ENCODE results near the gene SYT1. TPM values are rescaled to one million over a fixed set of nuclear protein-coding genes. Genes with fewer than 3 reads are reported as not detected.

Gene SYT1
- total RNA-seq, 1 experiment from 2014 or later: not detected

DNA sequence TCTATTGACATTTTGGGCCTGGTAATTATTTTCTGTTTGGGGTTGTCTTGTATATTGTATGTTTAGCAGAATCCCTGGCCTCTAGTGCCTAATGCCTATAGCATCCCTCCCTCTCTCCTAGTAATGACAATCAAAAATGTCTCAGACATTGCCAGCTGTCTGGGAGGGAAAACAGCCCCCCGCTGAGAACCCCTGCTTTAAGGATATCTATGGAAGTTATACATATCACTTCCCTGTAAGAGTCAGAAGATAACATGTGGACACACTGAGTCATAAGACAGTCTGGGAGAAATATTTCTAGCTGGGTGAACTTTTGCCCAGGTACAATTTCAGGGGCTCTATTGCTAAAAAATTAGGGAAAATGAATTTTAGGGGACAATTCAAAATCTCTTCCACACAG is 571.2 kb downstream of the SYT1 start:
- in situ Hi-C loops (cut with HindIII; ENCODE audit: low pct_unique_long_range_greater_than_20kb, low sequenced_read_pairs): no loop called here
- no peak for DNase-seq (ENCODE audit: low read depth, low spot score)

- no peak for DNase-seq (ENCODE audit: low read depth, low spot score)
- in situ Hi-C loops (cut with HindIII; ENCODE audit: low pct_unique_long_range_greater_than_20kb, low sequenced_read_pairs): no loop called here
Observed at GRCh38 chr12:79438480-79439174, 574.1 kb downstream of the SYT1 start.

DNA sequence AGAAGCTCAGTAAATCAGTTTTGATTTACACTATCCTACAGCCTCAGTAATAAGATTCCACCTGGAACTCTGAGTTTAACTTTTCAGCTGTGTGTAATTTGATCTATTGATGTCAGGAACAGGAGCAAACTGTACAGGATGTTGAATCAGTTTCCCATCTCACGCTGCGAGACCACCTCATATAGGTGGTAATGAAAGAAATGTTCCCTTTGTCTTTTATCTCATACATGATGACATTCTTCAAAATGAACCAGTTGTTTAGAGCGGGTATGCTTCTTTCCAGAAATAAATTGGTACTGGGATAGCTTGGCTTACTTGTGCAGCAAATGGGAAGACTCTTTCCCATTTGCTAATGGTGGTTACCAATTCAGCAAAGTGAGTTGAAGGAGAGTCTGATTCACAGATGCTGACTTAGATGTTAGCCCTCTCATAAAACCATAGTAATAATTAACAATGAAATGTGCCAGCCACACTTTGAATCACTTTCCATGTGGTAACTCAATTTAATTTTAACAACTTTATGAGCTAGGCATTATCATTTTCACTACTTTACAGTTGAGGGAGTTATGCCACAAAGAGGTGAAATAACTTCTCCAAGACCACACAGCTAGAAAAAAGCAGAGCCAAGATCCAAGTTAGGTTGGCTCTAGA is 574.7 kb downstream of the SYT1 start:
- DNase-seq (ENCODE audit: low read depth, low spot score): no peak
- in situ Hi-C loops (cut with HindIII; ENCODE audit: low pct_unique_long_range_greater_than_20kb, low sequenced_read_pairs): no loop called here

DNA sequence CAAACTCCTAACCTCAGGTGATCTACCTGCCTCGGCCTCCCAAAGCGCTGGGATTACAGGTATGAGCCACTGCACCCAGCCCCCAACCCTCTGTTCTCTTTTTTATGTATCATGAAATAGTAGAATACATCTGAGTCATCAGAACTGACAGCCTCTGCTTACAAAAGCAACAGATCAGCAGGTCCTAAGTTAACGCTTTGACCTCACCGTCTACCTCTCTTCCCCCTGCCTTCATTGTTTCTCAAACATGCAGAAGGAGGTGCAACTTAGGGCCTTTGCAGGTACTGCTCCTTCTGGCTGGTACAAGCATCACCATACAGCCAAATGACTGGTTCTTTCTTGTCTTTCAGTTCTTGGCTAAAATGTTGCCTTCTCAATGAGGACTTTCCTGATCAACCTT is 577.0 kb downstream of the SYT1 start:
- DNase-seq (ENCODE audit: low read depth, low spot score): no peak
- in situ Hi-C loops (cut with HindIII; ENCODE audit: low pct_unique_long_range_greater_than_20kb, low sequenced_read_pairs): no loop called here

GRCh38 chr12:79442396-79442795 is 577.8 kb downstream of the SYT1 start:
- in situ Hi-C loops (cut with HindIII; ENCODE audit: low pct_unique_long_range_greater_than_20kb, low sequenced_read_pairs): no loop called here
- no peak for DNase-seq (ENCODE audit: low read depth, low spot score)

DNA sequence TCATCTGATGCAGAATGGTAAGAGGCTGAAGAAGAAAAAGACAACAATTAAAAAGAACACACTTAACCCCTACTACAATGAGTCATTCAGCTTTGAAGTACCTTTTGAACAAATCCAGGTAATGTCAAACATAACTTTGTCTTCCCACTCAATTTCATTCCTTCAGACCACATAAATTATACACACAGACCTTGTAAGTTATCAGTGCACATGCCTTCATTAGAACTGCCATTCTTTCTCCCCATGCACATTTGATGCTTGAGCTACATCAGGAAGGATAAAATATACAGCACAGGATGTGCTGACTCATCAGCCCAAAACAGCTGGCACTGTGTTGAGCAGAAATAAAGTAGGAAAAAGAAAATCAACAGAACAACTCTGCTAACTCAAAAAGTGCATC is 579.5 kb downstream of the SYT1 start:
- in situ Hi-C loops (cut with HindIII; ENCODE audit: low pct_unique_long_range_greater_than_20kb, low sequenced_read_pairs): no loop called here
- no peak for DNase-seq (ENCODE audit: low read depth, low spot score)

- in situ Hi-C loops (cut with HindIII; ENCODE audit: low pct_unique_long_range_greater_than_20kb, low sequenced_read_pairs): no loop called here
Observed at GRCh38 chr12:79448816-79449215, 584.2 kb downstream of the SYT1 start.

DNA sequence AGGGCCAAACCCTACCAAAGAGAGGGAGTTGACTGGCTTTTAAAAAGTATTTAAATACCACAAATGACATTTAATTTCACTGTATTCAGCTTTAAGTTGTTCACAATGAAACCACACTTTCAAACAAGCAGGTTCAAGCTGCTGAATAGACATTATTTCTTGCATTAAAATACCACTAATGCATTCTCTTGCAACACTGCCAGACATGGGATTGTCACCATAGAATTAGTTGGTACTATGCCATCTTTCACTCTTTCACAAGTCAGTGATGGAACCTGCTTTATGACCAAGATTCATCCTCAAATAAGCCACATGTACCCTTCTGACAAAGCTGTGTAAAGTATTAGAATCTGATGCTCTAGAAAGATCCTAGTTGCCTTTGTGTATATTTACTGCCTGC is 586.8 kb downstream of the SYT1 start:
- in situ Hi-C loops (cut with HindIII; ENCODE audit: low pct_unique_long_range_greater_than_20kb, low sequenced_read_pairs): no loop called here
- DNase-seq (ENCODE audit: low read depth, low spot score): no peak

More at GRCh38 chr12:79448816-79449215, 584.2 kb downstream of the SYT1 start:
- no peak for DNase-seq (ENCODE audit: low read depth, low spot score)

DNA sequence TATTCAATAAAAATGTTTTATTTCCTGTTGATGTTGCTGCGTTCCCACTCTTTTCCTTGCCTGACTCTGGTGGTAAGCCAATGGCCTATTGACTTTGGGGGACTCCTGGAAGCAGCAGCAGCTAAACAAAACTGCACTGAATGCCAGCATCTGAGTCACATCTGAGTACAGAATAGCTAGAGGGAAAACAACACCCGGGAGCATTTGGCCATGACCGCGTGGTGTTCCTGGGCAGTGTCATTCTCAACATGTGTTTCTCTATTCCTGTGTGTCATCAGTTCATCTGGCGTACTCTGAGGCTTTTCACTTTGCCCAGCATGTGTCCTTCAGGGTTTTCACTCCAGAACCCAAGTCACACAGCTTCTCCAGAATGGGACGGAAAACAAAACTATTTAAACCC is 587.4 kb downstream of the SYT1 start:
- DNase-seq (ENCODE audit: low read depth, low spot score): peak; percentile 11
- in situ Hi-C loops (cut with HindIII; ENCODE audit: low pct_unique_long_range_greater_than_20kb, low sequenced_read_pairs): no loop called here

GRCh38 chr12:79452906-79453305 is 588.3 kb downstream of the SYT1 start:
- in situ Hi-C loops (cut with HindIII; ENCODE audit: low pct_unique_long_range_greater_than_20kb, low sequenced_read_pairs): no loop called here
- DNase-seq (ENCODE audit: low read depth, low spot score): no peak

DNA sequence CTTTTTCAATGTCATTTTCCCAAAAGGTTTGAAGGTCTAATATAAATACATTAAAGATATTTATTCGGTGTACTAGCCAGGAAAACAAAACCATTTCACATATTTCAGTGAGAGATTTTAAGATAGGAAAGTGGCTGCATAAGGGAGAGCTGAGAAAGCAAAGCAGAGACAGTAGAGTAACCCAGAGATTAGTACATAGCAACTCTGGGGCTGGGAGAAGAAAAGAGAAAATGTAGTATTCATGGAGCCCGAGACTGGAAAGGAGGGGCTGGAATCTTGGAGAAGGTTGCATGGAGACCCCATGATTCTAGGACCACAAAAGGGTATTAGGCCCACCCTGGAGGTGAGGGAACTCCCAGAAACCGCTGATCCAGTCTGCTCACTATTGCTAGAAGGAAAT is 589.2 kb downstream of the SYT1 start:
- no peak for DNase-seq (ENCODE audit: low read depth, low spot score)
- in situ Hi-C loops (cut with HindIII; ENCODE audit: low pct_unique_long_range_greater_than_20kb, low sequenced_read_pairs): no loop called here

GRCh38 chr12:79454338-79454843 is 589.8 kb downstream of the SYT1 start:
- in situ Hi-C loops (cut with HindIII; ENCODE audit: low pct_unique_long_range_greater_than_20kb, low sequenced_read_pairs): no loop called here

DNA sequence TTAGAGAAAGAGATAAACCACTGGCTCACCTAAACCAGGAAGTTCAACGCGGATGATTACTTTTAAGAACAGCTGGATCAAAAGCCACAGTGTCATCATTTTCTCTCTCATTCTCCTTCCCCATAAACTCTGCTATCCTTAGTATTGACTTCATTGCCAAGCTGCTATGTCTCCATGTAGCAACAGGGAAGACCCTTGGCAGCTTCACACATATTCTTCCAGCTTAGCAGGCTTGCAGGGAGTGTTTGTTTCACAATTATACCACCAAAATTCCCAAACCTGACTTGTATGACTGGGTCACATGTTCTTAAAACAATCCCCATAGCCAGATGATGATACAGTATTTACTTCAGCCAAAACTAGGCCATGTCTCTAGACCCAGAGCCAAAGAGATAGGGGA is 590.7 kb downstream of the SYT1 start:
- in situ Hi-C loops (cut with HindIII; ENCODE audit: low pct_unique_long_range_greater_than_20kb, low sequenced_read_pairs): no loop called here
- DNase-seq (ENCODE audit: low read depth, low spot score): no peak

More at GRCh38 chr12:79454338-79454843, 589.8 kb downstream of the SYT1 start:
- DNase-seq (ENCODE audit: low read depth, low spot score): peak; percentile 15

- DNase-seq (ENCODE audit: low read depth, low spot score): no peak
- in situ Hi-C loops (cut with HindIII; ENCODE audit: low pct_unique_long_range_greater_than_20kb, low sequenced_read_pairs): no loop called here
Observed at GRCh38 chr12:79482323-79482722, 617.7 kb downstream of the SYT1 start.

- no peak for DNase-seq (ENCODE audit: low read depth, low spot score)
- in situ Hi-C loops (cut with HindIII; ENCODE audit: low pct_unique_long_range_greater_than_20kb, low sequenced_read_pairs): no loop called here
Observed at GRCh38 chr12:79482921-79483320, 618.3 kb downstream of the SYT1 start.

DNA sequence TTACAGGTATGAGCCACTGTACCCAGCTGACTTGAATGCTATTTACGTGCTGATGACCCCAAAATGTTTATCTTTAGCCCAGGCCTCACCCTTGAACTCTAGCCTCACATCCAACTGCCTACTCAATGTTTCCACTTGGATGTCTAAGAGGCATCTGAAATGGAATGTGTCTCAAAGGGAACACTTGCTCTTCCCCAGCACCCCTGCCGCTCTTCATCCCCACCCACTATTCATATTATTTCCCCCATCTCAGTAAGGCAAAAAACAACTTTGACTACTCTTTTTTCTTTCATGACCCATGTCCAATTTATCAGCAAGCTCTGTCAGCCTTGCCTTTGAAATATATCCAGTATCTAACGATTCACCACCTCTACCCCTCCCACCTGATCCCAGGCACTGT is 621.6 kb downstream of the SYT1 start:
- DNase-seq (ENCODE audit: low read depth, low spot score): no peak
- in situ Hi-C loops (cut with HindIII; ENCODE audit: low pct_unique_long_range_greater_than_20kb, low sequenced_read_pairs): no loop called here

DNA sequence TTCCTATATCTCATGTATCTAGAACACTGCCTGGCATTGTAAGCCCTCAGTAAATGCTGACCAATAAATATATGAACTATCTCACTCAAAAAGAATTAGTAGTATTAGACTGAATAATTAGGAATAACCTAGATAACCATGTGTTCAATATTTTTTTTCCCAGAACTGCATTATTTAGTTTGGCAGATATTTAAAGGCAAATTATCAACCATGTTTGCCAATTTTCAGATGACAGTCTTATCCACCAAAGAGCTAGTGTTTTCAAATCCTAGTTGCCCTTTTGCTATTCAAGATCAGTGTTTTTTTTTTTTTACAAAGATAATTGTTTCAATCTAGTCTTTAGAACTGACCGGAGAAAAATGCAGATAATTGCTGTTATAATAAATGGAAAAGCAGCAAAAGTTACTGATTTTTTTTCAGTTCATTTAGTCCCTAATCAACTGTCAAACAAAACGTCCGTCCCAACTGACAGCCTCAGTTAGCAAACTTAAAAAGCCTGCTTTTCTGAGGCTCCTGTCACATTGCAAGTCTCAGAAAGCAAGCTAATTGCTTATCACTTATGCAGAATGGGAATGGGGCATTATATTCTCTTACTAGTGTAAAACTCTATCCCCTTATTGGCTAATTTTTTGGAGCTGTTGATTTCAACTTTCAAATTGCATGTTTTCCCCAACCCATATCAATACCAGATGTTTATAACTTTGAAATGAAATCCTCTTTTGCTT is 623.0 kb downstream of the SYT1 start:
- in situ Hi-C loops (cut with HindIII; ENCODE audit: low pct_unique_long_range_greater_than_20kb, low sequenced_read_pairs): no loop called here

More for the DNA sequence above, 623.0 kb downstream of the SYT1 start:
- no peak for DNase-seq (ENCODE audit: low read depth, low spot score)

Data from SK-MEL-5 (cell line).